Activated naive CD4-positive, alpha-beta T cell (primary cell): ENCODE measurements around the gene TNF.
A peak's percentile ranks its signal among the peaks of the same experiment; 100 is the strongest.

Experiments
- DNase-seq, 4 experiments: peaks; one replicate each; lab custom pipeline; 2025; lab: John Stamatoyannopoulos, UW

Gene TNF

GRCh38 chr6:31575335-31575901 is at the start of gene TNF:
TSS of gene TNF (plus strand) at chr6:31575565. CDS start at chr6:31575742, 177 bp downstream.
- peak in 2 of 4 experiments; percentile 29 to 41 for DNase-seq

- DNase-seq: no peak
These were observed 49.3 kb upstream of the TNF start for GRCh38 chr6:31525932-31526591.

- no peak for DNase-seq
These were observed 47.0 kb upstream of the TNF start for GRCh38 chr6:31528307-31528777.

GRCh38 chr6:31528821-31529328 is 46.5 kb upstream of the TNF start, which contains the start of gene MCCD1:
TSS of gene MCCD1 (plus strand) at chr6:31528962. CDS start at chr6:31529015, 53 bp downstream.
- DNase-seq: no peak

- no peak for DNase-seq
These were observed 45.8 kb upstream of the TNF start for GRCh38 chr6:31529329-31530150.

- DNase-seq: no peak
These were observed 44.7 kb upstream of the TNF start for GRCh38 chr6:31530659-31531058.

GRCh38 chr6:31531162-31531561 is 44.2 kb upstream of the TNF start:
- DNase-seq: no peak

GRCh38 chr6:31531771-31532643 is 43.4 kb upstream of the TNF start:
- no peak for DNase-seq

GRCh38 chr6:31532644-31533454 is 42.5 kb upstream of the TNF start:
- DNase-seq: no peak

- DNase-seq: no peak
These were observed 41.9 kb upstream of the TNF start for GRCh38 chr6:31533455-31533841.

- DNase-seq: no peak
These were observed 41.4 kb upstream of the TNF start for GRCh38 chr6:31534011-31534410.

- DNase-seq: no peak
These were observed 40.8 kb upstream of the TNF start for GRCh38 chr6:31534521-31535040.

GRCh38 chr6:31535538-31536324 is 39.6 kb upstream of the TNF start:
- no peak for DNase-seq

- no peak for DNase-seq
These were observed 36.5 kb upstream of the TNF start for GRCh38 chr6:31538805-31539400.

- no peak for DNase-seq
These were observed 34.7 kb upstream of the TNF start for GRCh38 chr6:31540640-31541039.

- peak in 2 of 4 experiments; percentile 46 to 57 for DNase-seq
These were observed 34.2 kb upstream of the TNF start for GRCh38 chr6:31541059-31541657.

GRCh38 chr6:31541658-31542521 is 33.5 kb upstream of the TNF start, which contains the start of gene DDX39B:
TSS of gene DDX39B (minus strand) at chr6:31542003. CDS start at chr6:31540532, 1,471 bp downstream.
- peak; percentile 77 to 89 (median 80) for DNase-seq

- no peak for DNase-seq
These were observed 31.7 kb upstream of the TNF start for GRCh38 chr6:31543639-31544038.
